Islet precursor cell (in vitro differentiated cells): ENCODE measurements around the gene SPEN.
A peak's percentile ranks its signal among the peaks of the same experiment; 100 is the strongest.
"Not testable (repeated sequence)": the region's sequence is repeated elsewhere in the genome, so short reads cannot be mapped to it uniquely, and the experiment has no call there.

Experiments used
- DNase-seq: peaks from one replicate; pipeline ENCODE4 v3.0.0-alpha.2; 2018

SPEN gene

GRCh38 chr1:15900662-15901279 is 53.3 kb downstream of the SPEN start:
- no peak for DNase-seq

- DNase-seq = no peak
Measured at GRCh38 chr1:15902882-15903281, 55.4 kb downstream of the SPEN start.

- DNase-seq = no peak
Measured at GRCh38 chr1:15908597-15908996, 61.1 kb downstream of the SPEN start.

- no peak for DNase-seq
Measured at GRCh38 chr1:15911141-15911540, 63.6 kb downstream of the SPEN start.

- DNase-seq = no peak
Measured at GRCh38 chr1:15911927-15912326, 64.4 kb downstream of the SPEN start.

GRCh38 chr1:15913607-15914006 is 66.1 kb downstream of the SPEN start:
- DNase-seq = not testable (repeated sequence)

- no peak for DNase-seq
Measured at GRCh38 chr1:15915991-15916390, 68.5 kb downstream of the SPEN start.

- DNase-seq = peak; percentile 64
Measured at GRCh38 chr1:15916417-15916816, 68.9 kb downstream of the SPEN start.

GRCh38 chr1:15916916-15917315 is 69.4 kb downstream of the SPEN start:
- DNase-seq = no peak

GRCh38 chr1:15918962-15919715 is 71.6 kb downstream of the SPEN start:
- DNase-seq = peak; percentile 69

GRCh38 chr1:15923241-15923640 is 75.7 kb downstream of the SPEN start:
- DNase-seq = no peak

GRCh38 chr1:15926448-15926847 is 78.9 kb downstream of the SPEN start:
- not testable (repeated sequence) for DNase-seq

- DNase-seq = no peak
Measured at GRCh38 chr1:15928971-15929965, 81.8 kb downstream of the SPEN start.

GRCh38 chr1:15931401-15931800 is 83.9 kb downstream of the SPEN start:
- DNase-seq = no peak

GRCh38 chr1:15931884-15932283 is 84.4 kb downstream of the SPEN start:
- no peak for DNase-seq

GRCh38 chr1:15932612-15933011 is 85.1 kb downstream of the SPEN start:
- DNase-seq = no peak

- no peak for DNase-seq
Measured at GRCh38 chr1:15933684-15934083, 86.2 kb downstream of the SPEN start.

GRCh38 chr1:15934211-15935055 is 86.9 kb downstream of the SPEN start:
- DNase-seq = peak; percentile 47

- peak; percentile 48 for DNase-seq
Measured at GRCh38 chr1:15935056-15935950, 87.8 kb downstream of the SPEN start.

GRCh38 chr1:15936025-15936424 is 88.5 kb downstream of the SPEN start:
- DNase-seq = peak; percentile 47

GRCh38 chr1:15937146-15937545 is 89.6 kb downstream of the SPEN start:
- peak; percentile 51 for DNase-seq
